Thyroid gland (tissue), 4 donors: ENCODE data around the gene ATG4C. TPM values are rescaled to one million over a fixed set of nuclear protein-coding genes. Genes with fewer than 3 reads are reported as not detected.
A peak's percentile ranks its signal among the peaks of the same experiment; 100 is the strongest.

Source experiments
- DNase-seq, 2 donors: peaks; one replicate each; pipeline ENCODE4 v3.0.0-alpha.2; 2019
- H3K27ac ChIP-seq, 3 donors: fragments of 200-600 bp; sonication (generic); 1 replicate in 2 of 3; 2 replicates in 1 of 3; pipeline ENCODE4 v1.5.1; 2016 to 2019; ENCODE audit warnings: mild to moderate bottlenecking in 1 of 3, moderate library complexity in 1 of 3
- H3K27me3 ChIP-seq: fragments of 200-600 bp; sonication (generic); one replicate; pipeline ENCODE4 v1.5.1; 2019
- H3K36me3 ChIP-seq, 2 donors: fragments of 200-600 bp; sonication (generic); one replicate each; pipeline ENCODE4 v1.5.1; 2016 to 2019
- H3K4me1 ChIP-seq, 2 donors: fragments of 200-600 bp; sonication (generic); one replicate each; pipeline ENCODE4 v1.5.1; 2017 to 2019
- H3K4me3 ChIP-seq, 3 donors: fragments of 200-600 bp; sonication (generic); replicated peaks in 1 of 3; 1 replicate in 2 of 3; 2 replicates in 1 of 3; pipeline ENCODE4 v1.5.1; 2016; ENCODE audit warnings: mild to moderate bottlenecking in 1 of 3
- H3K9me3 ChIP-seq: fragments of 200-600 bp; sonication (generic); one replicate; pipeline ENCODE4 v1.5.1; 2017
- POLR2A ChIP-seq, 2 donors: fragments of 450-650 bp; IDR thresholded peaks; one replicate each; pipeline ENCODE4 v1.6.1; 2017; ENCODE audit warnings: antibody characterized with exemption in 2 of 2, mild to moderate bottlenecking in 2 of 2, moderate library complexity in 1 of 2
- WGBS, 2 donors: methylation state at CpG; one replicate each; pipeline ENCODE4 v1.1.5; 2017; 5-methylcytosine and 5-hydroxymethylcytosine counted together
- intact Hi-C: fragments of 100-400 bp; cut with DNase I; formaldehyde crosslinking; loops from one replicate; pipeline ENCODE4 v1.15.1; 2023
- total RNA-seq, 4 donors: library from RNA; depleted of rRNA; stranded (reverse); fragments of >200 nt; gene quantifications; one replicate each; pipeline ENCODE4 v1.2.3, GENCODE V29; 2016
- TF ChIP-seq, protein P1 (sequence below), 6 experiments: fragments of 200-600 bp in 3 of 6; fragments of 450-650 bp in 3 of 6; sonication (generic) in 3 of 6; IDR thresholded peaks; one replicate each; pipeline ENCODE4 v1.5.1; 2016 to 2019; ENCODE audit warnings: antibody characterized with exemption in 6 of 6, mild to moderate bottlenecking in 2 of 6, inconsistent platforms in 1 of 6, moderate library complexity in 1 of 6

The ATG4C gene
- total RNA-seq, 4 donors from 2014 or later = 16.3 to 23.4 (median 19.9) TPM

DNA sequence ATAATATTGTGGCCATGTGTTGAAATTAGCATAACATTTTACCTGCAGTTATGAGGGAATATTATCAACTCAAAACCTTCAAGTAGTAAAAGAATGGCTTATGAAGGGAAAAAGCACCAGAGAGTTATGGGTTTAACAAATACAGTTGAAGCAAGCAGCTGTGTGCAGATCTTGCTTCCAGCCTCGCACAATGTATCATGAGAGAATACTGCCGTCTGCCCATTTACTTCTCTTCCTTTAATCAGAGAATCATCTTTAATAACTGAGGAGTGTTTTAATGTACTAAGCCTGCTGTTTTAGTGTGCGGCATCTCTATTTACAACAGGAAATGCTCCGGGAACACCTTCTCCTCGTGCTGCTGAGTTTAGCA lies 120.9 kb downstream of the ATG4C start:
- no peaks in the 10 kb centered on the region for H3K36me3 ChIP-seq
- no peaks in the 10 kb centered on the region for H3K9me3 ChIP-seq
- no peak overlapping the region for H3K27ac ChIP-seq
- peaks cover 11% of the 10 kb centered on the region in 2 donors for H3K4me1 ChIP-seq
- intact Hi-C loops = no loop called here
- no peaks in the 10 kb centered on the region for H3K27me3 ChIP-seq
- DNase-seq = no peak
- 56 to 66% methylated on average over 5 of the region's 5 CpGs for WGBS, 2 donors
- no peak overlapping the region for H3K4me3 ChIP-seq
- TF ChIP-seq POLR2A (IDR thresholded peaks at IDR 0.05) = no peak
- TF ChIP-seq, protein P1, sequence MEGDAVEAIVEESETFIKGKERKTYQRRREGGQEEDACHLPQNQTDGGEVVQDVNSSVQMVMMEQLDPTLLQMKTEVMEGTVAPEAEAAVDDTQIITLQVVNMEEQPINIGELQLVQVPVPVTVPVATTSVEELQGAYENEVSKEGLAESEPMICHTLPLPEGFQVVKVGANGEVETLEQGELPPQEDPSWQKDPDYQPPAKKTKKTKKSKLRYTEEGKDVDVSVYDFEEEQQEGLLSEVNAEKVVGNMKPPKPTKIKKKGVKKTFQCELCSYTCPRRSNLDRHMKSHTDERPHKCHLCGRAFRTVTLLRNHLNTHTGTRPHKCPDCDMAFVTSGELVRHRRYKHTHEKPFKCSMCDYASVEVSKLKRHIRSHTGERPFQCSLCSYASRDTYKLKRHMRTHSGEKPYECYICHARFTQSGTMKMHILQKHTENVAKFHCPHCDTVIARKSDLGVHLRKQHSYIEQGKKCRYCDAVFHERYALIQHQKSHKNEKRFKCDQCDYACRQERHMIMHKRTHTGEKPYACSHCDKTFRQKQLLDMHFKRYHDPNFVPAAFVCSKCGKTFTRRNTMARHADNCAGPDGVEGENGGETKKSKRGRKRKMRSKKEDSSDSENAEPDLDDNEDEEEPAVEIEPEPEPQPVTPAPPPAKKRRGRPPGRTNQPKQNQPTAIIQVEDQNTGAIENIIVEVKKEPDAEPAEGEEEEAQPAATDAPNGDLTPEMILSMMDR (IDR thresholded peaks at IDR 0.05) = no peak

DNA sequence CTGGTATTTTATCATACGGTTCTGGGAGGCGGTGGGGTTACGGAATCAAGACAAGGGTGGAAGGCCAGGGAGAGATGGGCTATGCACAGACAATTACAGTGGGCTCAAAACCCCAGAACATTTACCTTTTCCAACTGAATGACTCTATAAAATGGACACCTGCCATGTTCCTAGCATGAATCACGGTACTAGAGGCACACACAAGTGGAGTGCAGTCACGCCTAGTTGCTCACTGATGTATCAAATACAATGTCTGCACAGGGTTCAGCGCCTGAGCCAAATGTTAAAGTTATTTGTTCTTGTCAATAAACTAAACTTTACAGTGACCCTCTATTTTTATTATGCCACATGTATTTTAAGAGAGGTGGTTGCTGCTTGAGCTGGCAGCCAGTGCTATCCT lies 121.4 kb downstream of the ATG4C start:
- no peak overlapping the region for H3K4me3 ChIP-seq
- WGBS, 2 donors = 40 to 53% methylated on average over 6 of the region's 6 CpGs
- DNase-seq = peak; percentile 54 to 68
- no peaks in the 10 kb centered on the region for H3K36me3 ChIP-seq
- intact Hi-C loops = no loop called here
- H3K4me1 ChIP-seq = peaks cover 11% of the 10 kb centered on the region in 2 donors
- no peaks in the 10 kb centered on the region for H3K9me3 ChIP-seq
- no peaks in the 10 kb centered on the region for H3K27me3 ChIP-seq
- TF ChIP-seq, protein P1 (IDR thresholded peaks at IDR 0.05) = no peak
- TF ChIP-seq POLR2A (IDR thresholded peaks at IDR 0.05) = no peak
- peak overlapping the region in 1 of 3 donors; percentile 21 for H3K27ac ChIP-seq

DNA sequence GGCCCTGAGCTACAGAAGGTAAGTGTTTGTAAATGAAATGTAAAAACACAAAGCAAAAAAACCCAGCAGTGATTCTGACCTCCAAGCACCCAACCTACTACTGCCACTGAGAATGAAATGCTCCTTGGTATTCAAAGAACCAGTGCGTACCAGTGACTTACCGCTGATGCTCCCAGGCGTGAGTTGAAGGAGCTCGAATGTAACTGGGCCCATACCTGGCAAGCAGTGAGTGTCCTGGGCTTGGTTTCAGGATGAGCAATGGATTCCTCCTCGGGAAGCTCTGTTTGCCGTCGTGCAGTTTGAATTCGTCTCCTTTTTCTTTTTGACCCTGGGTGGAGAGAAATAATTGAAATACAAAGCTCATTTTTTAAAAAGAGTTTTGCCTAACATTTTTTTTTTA lies 121.9 kb downstream of the ATG4C start:
- DNase-seq = peak; percentile 5 to 8
- Histone ChIP-seq H3K27ac (peak overlapping the region in 1 of 3 donors; percentile 21), H3K27me3 (no peaks in the 10 kb centered on the region), H3K4me1 (peaks cover 11% of the 10 kb centered on the region in 2 donors), H3K4me3 (no peak overlapping the region), H3K36me3 (no peaks in the 10 kb centered on the region), H3K9me3 (no peaks in the 10 kb centered on the region)
- TF ChIP-seq, protein P1 (IDR thresholded peaks at IDR 0.05) = no peak
- TF ChIP-seq POLR2A (IDR thresholded peaks at IDR 0.05) = no peak
- WGBS, 2 donors = 81 to 87% methylated on average over 8 of the region's 8 CpGs
- intact Hi-C loops = no loop called here

DNA sequence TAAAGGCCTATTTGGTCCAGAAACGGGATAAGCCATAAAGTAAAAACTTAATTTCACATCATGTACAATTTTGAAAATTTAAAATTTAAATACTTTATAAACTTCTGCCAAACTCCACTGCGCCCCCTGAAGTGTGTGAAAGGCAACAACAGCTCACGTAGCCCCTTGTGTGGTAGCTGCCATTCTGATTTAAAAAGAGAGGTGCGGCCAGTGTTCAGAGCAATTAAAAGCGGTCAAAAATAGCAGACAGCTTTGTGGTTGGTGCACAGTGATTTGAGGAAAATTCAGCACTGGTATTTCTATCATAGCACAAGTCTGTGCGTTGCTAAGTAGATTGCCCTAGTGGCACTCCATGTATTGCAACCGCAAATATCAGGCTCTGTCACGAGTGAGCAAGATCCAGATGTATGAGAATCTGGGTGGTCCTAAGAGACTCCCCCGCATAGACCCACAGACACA lies 122.5 kb downstream of the ATG4C start:
- WGBS, 2 donors = 64 to 77% methylated on average over 9 of the region's 9 CpGs
- Histone ChIP-seq H3K27ac (no peak overlapping the region), H3K27me3 (no peaks in the 10 kb centered on the region), H3K4me3 (no peak overlapping the region), H3K4me1 (peaks cover 11% of the 10 kb centered on the region in 2 donors), H3K9me3 (no peaks in the 10 kb centered on the region), H3K36me3 (no peaks in the 10 kb centered on the region)
- intact Hi-C loops = no loop called here
- TF ChIP-seq POLR2A (IDR thresholded peaks at IDR 0.05) = no peak
- TF ChIP-seq, protein P1 (IDR thresholded peaks at IDR 0.05) = no peak
- DNase-seq = no peak

DNA sequence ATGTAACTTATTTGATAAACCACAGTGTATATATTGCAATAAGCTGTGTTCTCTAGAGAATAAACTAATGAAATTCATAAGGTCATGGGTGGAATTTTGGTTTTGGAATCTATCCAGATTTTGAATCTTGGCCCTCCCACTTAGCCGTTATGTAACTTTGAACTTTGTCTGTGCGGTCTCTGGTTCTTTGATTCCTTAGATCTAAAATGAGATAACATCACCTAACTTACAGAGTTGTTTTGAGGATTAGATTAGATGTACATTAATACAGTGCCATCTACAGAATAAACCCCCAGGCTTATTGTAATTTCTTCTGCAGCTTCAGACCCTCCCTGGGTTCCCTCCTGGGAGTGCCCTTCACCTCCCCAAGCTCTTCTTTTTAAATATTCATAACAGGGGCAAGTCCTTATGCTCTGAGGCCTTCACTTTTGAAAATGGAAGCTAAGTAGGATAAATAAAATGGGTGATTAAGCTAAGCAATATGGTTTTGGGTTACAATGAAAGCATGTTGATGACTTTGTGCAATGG lies 124.3 kb downstream of the ATG4C start:
- Histone ChIP-seq H3K9me3 (no peaks in the 10 kb centered on the region), H3K36me3 (no peaks in the 10 kb centered on the region), H3K4me1 (peaks cover 11% of the 10 kb centered on the region in 2 donors), H3K4me3 (no peak overlapping the region), H3K27me3 (no peaks in the 10 kb centered on the region), H3K27ac (no peak overlapping the region)
- TF ChIP-seq POLR2A (IDR thresholded peaks at IDR 0.05) = no peak
- TF ChIP-seq, protein P1 (IDR thresholded peaks at IDR 0.05) = no peak
- WGBS, 2 donors = 86 to 93% methylated on average over 2 of the region's 2 CpGs
- no peak for DNase-seq
- intact Hi-C loops = no loop called here
